ENCODE data around the gene SLIT3.

SLIT3 gene

DNA sequence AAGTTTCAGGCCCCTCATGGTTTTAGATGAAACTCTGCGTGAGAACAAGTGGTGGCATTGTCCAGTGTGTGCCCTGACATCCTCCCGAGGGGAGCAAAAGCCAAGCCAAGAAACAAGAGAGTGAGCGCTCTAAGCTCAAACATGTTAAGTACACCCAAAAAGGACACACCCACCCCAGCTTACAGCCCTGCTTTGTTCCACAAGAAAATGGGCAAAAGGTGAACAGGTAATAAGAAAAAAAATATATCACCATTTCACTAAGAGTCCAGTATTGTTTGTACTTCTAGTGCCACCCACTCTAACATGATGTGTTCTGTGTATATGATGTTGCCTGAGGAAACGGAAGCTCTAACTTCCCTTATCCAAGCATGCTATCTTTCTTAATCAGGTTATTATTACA lies 278.2 kb downstream of the SLIT3 start (continued):
- TF ChIP-seq ZNF660 (tag by site-specific recombination; IDR thresholded peaks at IDR 0.05) (no peak), BCL11B (tag by site-specific recombination; IDR thresholded peaks at IDR 0.05; ENCODE audit: low read depth) (no peak), ZNF830 (tag by site-specific recombination; IDR thresholded peaks at IDR 0.05; ENCODE audit: low read depth) (no peak), ZNF2 (tag by site-specific recombination; IDR thresholded peaks at IDR 0.05) (no peak), ZEB2 (tag by site-specific recombination; IDR thresholded peaks at IDR 0.05) (no peak), ZNF426 (tag by site-specific recombination; IDR thresholded peaks at IDR 0.05) (no peak)

DNA sequence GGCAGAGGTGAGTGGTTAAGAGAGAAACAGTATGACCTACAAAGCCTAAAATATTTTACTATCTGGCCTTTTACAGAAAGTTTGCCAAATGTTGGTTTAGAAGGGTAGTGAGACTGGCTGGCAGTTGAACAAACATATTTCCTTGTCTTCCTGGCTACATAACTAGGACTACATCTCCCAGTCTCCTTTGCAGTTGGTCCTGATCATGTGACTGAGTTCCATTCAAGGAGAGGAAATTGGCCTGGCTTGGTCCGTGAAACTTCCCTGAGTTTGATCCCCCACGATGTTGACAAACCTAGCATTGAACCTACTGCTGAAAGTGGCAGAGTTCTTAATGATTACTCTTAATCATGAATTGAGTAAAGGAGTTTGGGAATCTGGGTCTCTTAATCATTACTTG lies 280.8 kb downstream of the SLIT3 start:
- no peaks in the 10 kb centered on the region for H3K4me1 ChIP-seq (ENCODE audit: control insufficient read depth, insufficient read depth, low read length)
- no peaks in the 10 kb centered on the region for H3K36me3 ChIP-seq (ENCODE audit: control insufficient read depth in 2 of 2, insufficient read depth in 1 of 2, low read length in 2 of 2)
- H3K27ac ChIP-seq (ENCODE audit: extremely low read depth, low read depth, low read length), result no peak overlapping the region
- no peak overlapping the region for H3K4me3 ChIP-seq (ENCODE audit: low read depth, low read length)
- no peaks in the 10 kb centered on the region for H3K9me3 ChIP-seq (ENCODE audit: control insufficient read depth, insufficient read depth, low read depth, low read length)
- TF ChIP-seq KLF8 (tag by site-specific recombination; IDR thresholded peaks at IDR 0.05) (no peak), ZNF518A (tag by site-specific recombination; conservative IDR thresholded peaks at IDR 0.05; ENCODE audit: low read depth) (peak; percentile 61), ZNF354C (tag by site-specific recombination; IDR thresholded peaks at IDR 0.05; ENCODE audit: borderline replicate concordance, low read depth) (no peak), ZNF335 (tag by site-specific recombination; conservative IDR thresholded peaks at IDR 0.05) (peak; percentile 31; the same call in 1 of the 2 replicates), ZNF792 (tag by site-specific recombination; IDR thresholded peaks at IDR 0.05) (no peak), ZNF391 (tag by site-specific recombination; IDR thresholded peaks at IDR 0.05; ENCODE audit: borderline replicate concordance, low read depth) (no peak), GLIS1 (tag by site-specific recombination; IDR thresholded peaks at IDR 0.05) (peak; percentile 65), ZBTB17 (tag by site-specific recombination; IDR thresholded peaks at IDR 0.05) (0 out of 2 replicates have a peak, but pooled peaks have one; percentile 13), HOXA7 (CRISPR knock-in tag; IDR thresholded peaks at IDR 0.05; ENCODE audit: borderline replicate concordance) (no peak), BCL11B (tag by site-specific recombination; IDR thresholded peaks at IDR 0.05; ENCODE audit: low read depth) (no peak), KLF16 (tag by site-specific recombination; IDR thresholded peaks at IDR 0.05) (no peak), SCRT1 (tag by site-specific recombination; IDR thresholded peaks at IDR 0.05; ENCODE audit: borderline replicate concordance) (no peak), TRIM28 (IDR thresholded peaks at IDR 0.05; ENCODE audit: borderline replicate concordance, low read length) (no peak), ZNF555 (tag by site-specific recombination; conservative IDR thresholded peaks at IDR 0.05) (no peak)
- ChIA-PET CTCF (no interaction called here), POLR2A (no interaction called here)

DNA sequence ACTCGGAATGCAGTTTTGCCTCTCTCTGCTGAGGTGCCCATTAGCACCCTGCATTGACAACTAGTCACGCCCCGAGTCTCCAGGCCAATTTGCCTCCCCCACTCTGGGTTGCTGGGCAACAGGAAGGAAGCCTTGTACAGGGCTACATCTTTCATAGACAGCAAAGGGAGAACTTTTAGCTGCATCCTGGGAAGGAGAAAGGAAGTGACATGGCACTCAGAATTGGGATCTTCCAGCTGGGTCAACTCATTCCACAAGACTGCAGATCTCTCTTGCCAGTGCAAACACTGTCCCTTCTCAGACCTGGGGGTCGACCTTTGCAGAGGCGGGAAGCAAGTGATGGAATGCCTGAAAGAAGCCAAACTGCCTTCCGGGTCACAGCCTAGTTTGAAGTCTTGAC lies 282.0 kb downstream of the SLIT3 start:
- Histone ChIP-seq H3K9me3 (ENCODE audit: control insufficient read depth, insufficient read depth, low read depth, low read length) (no peaks in the 10 kb centered on the region), H3K4me1 (ENCODE audit: control insufficient read depth, insufficient read depth, low read length) (no peaks in the 10 kb centered on the region), H3K4me3 (ENCODE audit: low read depth, low read length) (no peak overlapping the region), H3K36me3 (ENCODE audit: control insufficient read depth in 2 of 2, insufficient read depth in 1 of 2, low read length in 2 of 2) (no peaks in the 10 kb centered on the region), H3K27ac (ENCODE audit: extremely low read depth, low read depth, low read length) (no peak overlapping the region)
- CTCF ChIA-PET, result no interaction called here
- POLR2A ChIA-PET, result no interaction called here
- TF ChIP-seq, protein P1, sequence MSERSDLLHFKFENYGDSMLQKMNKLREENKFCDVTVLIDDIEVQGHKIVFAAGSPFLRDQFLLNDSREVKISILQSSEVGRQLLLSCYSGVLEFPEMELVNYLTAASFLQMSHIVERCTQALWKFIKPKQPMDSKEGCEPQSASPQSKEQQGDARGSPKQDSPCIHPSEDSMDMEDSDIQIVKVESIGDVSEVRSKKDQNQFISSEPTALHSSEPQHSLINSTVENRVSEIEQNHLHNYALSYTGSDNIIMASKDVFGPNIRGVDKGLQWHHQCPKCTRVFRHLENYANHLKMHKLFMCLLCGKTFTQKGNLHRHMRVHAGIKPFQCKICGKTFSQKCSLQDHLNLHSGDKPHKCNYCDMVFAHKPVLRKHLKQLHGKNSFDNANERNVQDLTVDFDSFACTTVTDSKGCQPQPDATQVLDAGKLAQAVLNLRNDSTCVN (tag by site-specific recombination; optimal IDR thresholded peaks at IDR 0.05), result no peak
- TF ChIP-seq TSHZ1 (tag by site-specific recombination; IDR thresholded peaks at IDR 0.05; ENCODE audit: borderline replicate concordance) (no peak), GFI1B (tag by site-specific recombination; IDR thresholded peaks at IDR 0.05) (no peak), ZNF16 (tag by site-specific recombination; IDR thresholded peaks at IDR 0.05; ENCODE audit: low read depth) (no peak), ZNF521 (tag by site-specific recombination; IDR thresholded peaks at IDR 0.05) (no peak)
- TF ChIP-seq, protein P2, sequence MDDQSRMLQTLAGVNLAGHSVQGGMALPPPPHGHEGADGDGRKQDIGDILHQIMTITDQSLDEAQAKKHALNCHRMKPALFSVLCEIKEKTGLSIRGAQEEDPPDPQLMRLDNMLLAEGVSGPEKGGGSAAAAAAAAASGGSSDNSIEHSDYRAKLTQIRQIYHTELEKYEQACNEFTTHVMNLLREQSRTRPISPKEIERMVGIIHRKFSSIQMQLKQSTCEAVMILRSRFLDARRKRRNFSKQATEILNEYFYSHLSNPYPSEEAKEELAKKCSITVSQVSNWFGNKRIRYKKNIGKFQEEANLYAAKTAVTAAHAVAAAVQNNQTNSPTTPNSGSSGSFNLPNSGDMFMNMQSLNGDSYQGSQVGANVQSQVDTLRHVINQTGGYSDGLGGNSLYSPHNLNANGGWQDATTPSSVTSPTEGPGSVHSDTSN (CRISPR knock-in tag; IDR thresholded peaks at IDR 0.05), result no peak
